HG02588 (cell line): ENCODE results near the gene DPP8.
"Not testable (repeated sequence)": the region's sequence is repeated elsewhere in the genome, so short reads cannot be mapped to it uniquely, and the experiment has no call there.

Source experiments
- ATAC-seq: cut with Tn5 transposase; IDR thresholded peaks from one replicate; pipeline ENCODE4 v1.9.1; 2021; ENCODE audit warnings: mild to moderate bottlenecking, moderate library complexity; ENCODE audit not compliant: unreplicated experiment

DPP8 gene

GRCh38 chr15:65528461-65529060, 11.1 kb upstream of the DPP8 start:
- ATAC-seq, result no peak

DNA sequence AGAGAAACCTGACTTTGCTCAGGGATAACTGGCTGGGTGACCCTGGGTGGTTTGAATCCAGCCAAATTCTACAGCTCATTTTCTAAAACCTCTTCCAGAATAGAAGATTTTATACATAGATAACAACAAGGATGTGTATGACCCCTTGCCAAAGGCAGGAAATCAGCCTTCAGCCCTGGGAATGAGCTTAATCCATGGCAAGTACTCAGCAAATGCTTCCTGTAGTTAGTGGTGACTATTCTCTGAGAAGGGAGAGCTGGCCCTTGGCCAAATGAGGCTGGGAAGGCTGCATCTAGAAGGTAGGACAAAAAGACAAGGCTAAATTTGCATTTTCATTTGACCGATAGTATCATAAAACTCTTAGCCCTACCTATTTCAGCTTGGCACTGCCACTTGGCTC, 8.1 kb upstream of the DPP8 start:
- ATAC-seq, result no peak

DNA sequence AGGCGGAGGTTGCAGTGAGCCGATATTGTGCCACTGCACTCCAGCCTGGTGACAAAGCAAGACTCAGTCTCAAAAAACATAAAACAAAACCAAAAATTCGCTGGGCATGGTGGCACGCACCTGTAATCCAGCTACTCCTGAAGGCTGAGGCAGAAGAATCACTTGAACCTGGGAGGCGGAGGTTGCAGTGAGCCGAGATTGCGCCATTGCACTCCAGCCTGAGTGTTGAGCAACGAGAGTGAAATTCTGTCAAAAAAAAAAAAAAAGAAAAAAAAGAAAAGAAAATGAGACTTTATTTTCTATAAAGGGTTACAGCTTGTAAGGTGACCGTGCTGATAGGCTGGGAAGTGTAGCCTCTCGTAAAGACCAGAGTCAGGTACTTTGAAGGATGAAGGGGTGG, 6.7 kb upstream of the DPP8 start:
- no peak for ATAC-seq

DNA sequence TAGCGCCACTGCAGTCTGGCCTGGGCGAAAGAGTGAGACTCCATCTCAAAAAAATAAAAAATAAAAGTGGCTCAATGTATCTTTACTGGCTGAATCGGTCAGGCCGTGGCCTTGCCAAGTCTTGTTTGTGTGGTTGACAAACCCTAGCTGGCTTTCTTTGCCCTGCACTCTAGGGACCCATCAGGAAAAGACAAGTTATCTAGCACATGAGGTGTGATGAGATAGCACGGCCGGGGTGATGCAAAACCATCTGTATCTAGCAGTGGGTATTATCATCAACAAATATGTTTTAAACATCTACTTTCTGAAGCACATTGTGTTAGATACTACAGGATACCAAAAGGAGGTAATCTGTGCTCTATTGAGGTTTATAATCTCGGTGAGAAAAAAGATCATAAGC, 3.9 kb upstream of the DPP8 start:
- no peak for ATAC-seq

DNA sequence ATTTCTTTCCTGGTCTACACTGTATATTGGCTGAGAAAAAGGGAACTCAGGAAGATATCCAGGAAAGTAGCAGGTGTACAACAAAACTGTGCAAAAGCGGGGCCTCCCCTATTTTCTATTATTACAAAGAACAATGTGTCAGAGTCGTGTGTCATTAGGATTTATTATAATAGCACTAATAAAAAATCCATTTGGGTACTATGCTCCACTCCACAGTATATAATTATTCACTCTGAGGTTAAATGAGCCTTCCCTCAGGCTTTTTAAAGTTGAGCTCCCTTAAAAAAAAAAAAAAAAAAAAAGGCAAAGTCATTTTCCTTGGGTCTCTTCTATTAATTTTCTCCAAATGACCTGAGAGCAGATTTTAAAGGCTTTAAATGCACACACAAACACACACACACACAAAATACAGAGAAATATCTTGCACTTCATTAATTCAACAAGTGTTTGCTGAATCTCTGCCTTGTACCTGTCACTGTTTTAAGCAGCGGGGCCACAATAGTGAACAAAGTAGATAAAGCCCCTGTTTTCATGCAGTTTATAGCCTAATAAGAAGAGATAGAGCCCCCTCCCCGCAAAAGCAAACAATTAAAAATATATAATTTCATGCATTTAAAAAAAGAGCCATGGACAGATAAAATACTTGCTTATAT, 1.3 kb upstream of the DPP8 start:
- no peak for ATAC-seq

DNA sequence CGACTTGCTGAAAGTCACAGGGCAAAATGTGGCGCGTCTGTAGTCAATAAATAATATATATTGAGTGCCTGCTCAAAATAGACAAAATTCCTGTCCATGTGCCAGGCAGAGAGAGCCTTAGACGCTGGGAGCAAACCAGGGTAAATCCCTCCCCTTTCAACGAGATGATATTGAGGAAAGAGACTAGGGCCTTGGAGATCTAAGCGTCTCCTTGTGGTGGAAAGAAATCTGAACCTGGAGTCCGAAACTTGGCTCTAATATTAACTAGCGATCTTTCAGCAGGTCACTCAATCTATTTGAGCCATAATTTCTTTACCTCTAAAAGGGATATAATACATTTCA, 348 bp upstream of the DPP8 start:
- ATAC-seq, result no peak

GRCh38 chr15:65512807-65513416, 4.6 kb downstream of the DPP8 start:
- ATAC-seq, result no peak

GRCh38 chr15:65512189-65512588, 5.3 kb downstream of the DPP8 start:
- ATAC-seq, result no peak

GRCh38 chr15:65509321-65509720, 8.2 kb downstream of the DPP8 start:
- ATAC-seq, result no peak

DNA sequence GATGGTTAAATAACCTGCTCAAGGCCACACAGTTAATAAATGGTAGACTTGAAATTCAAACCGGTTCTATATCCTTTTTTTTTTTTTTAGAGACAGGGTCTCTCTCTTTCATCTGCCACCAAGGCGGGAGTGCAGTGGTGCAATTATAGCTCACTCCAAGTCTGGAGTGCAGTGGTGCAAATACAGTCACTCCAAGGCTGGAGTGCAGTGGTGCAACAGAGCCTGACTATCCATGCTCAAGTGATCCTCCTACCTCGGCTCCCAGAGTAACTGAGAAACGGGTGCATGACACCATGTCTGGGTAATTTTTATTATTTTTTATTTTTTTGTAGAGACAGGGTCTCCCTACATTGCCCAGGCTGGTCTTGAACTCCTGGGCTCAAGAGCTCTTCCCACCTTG, 23.4 kb downstream of the DPP8 start:
- ATAC-seq, result no peak

DNA sequence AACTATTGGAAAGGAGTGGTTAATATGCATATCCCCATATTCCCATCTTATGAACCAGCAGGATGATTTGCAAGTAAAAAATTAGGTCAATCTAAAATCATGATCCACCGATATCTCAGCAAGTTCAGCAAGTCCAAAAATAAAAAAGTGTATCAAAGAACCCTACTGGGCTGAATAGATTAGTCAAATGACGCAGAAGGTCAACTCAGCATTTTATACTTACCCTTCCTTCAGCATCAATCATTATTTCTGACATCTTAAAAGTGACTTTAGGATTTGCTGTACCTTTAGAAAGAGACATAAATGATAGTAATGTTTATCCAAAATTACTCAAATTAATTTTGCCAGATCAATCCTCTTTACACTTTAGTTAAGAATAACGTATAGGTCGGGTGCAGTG, 32.6 kb downstream of the DPP8 start:
- ATAC-seq, result no peak

DNA sequence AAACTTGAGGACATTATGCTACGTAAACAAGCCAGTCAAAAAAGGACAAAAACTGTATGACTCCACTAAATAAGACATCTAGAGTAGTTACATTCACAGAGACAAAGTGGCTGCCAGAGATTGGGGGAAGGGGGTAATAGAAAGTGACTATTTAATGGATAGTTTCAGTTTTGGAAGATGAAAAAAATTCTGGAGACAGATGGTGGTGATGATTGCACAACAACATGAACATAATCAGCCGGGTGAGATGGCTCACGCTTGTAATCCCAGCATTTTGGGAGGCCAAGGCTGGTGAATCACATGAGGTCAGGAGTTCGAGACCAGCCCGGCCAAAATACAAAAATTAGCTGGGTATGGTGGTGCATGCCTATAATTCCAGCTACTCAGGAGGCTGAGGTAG, 40.6 kb downstream of the DPP8 start:
- no peak for ATAC-seq

DNA sequence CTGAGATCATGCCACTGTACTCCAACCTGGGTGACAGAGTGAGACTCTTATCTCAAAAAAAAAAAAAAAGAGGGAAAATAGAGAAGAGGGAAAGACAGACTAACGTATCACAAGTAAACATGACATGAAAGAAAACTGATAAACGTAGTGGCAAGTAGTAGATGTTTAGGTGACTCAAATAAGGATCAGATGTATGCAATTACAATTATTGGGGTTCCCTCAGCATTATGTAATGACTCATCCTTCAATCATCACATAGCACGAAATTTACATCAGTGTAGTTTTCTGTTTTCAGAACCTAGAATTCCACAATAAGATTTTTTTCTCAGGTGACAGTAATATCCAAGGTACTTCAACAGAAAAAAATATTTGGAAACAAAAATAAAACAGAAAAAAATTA, 46.6 kb downstream of the DPP8 start:
- no peak for ATAC-seq

- ATAC-seq, result no peak
Observed at GRCh38 chr15:65468229-65468909, 49.1 kb downstream of the DPP8 start.

- no peak for ATAC-seq
Observed at GRCh38 chr15:65466901-65467300, 50.6 kb downstream of the DPP8 start.

DNA sequence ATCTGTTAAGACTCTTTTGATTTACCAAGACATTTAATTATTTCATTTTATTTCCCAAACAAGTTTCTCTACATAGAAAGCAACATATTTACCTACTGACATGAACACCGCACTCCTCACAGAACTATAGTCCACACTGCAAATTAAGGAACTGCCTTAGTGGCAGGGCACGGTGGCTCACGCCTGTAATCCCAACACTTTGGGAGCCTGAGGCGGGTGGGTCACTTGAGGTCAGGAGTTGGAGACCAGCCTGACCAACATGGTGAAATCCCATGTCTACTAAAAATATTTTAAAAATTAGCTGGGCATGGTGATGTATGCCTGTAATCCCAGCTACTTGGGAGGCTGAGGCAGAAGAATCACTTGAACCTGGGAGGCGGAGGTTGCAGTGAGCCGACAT, 54.4 kb downstream of the DPP8 start:
- ATAC-seq, result not testable (repeated sequence)

DNA sequence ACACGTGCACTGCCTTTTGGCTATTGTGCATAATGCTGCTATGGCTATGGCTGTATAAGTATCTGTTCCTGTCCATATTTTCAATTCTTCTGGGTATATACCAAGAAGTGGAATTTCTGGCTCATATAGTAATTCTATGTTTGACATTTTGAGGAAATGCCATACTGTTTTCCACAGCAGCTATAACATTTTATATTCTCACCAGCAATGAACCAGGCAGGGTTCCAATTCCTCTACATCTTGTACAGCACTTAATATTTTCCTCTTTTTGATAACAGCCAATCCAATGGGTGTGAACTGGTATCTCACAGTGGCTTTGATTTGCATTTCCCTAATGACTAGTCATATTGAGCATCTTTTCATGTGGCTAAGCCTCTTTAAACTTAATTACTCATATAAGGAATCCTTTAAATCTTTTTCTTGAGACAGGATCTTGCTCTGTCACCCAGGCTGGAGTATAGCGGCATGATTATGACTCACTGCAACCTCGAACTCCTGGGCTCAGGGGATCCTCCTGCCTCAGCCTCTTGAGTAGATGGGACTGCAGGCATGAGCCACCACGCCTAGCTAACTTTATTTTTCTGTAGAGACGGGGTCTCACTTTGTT, 56.6 kb downstream of the DPP8 start:
- no peak for ATAC-seq

- ATAC-seq, result not testable (repeated sequence)
Observed at GRCh38 chr15:65455256-65455655, 62.2 kb downstream of the DPP8 start.

GRCh38 chr15:65451989-65452388, 65.5 kb downstream of the DPP8 start:
- ATAC-seq, result no peak

GRCh38 chr15:65450556-65450955, 66.9 kb downstream of the DPP8 start:
- no peak for ATAC-seq

GRCh38 chr15:65447145-65447544, 70.3 kb downstream of the DPP8 start:
- ATAC-seq, result no peak

GRCh38 chr15:65434201-65434600, 83.3 kb downstream of the DPP8 start:
- ATAC-seq, result no peak
